ENCODE data around the gene FOXJ3.

- TF ChIP-seq CTCF (IDR thresholded peaks at IDR 0.05) (no peak), POLR2A (IDR thresholded peaks at IDR 0.05) (no peak)
These were observed 103.8 kb downstream of the FOXJ3 start for GRCh38 chr1:42231253-42231652.
